Heart right ventricle (tissue), 16 donors: ENCODE data around the gene AGBL4. TPM values are rescaled to one million over a fixed set of nuclear protein-coding genes. Genes with fewer than 3 reads are reported as not detected.

Experiments
- ATAC-seq, 8 donors: fragments of 200-7000 bp; cut with Tn5 transposase; one replicate each; pipeline ENCODE4 v1.9.1; 2020; ENCODE audit warnings: mild to moderate bottlenecking in 8 of 8, moderate library complexity in 8 of 8, moderate number of reproducible peaks in 1 of 8
- DNase-seq, 2 donors: peaks; one replicate each; pipeline ENCODE4 v3.0.0-alpha.2; 2020
- H3K27ac ChIP-seq, 10 donors: fragments of 200-600 bp; sonication (generic) in 2 of 10; one replicate each; pipeline versions ENCODE4 v1.5.0 to v1.8.0; 2020 to 2022; ENCODE audit warnings: mild to moderate bottlenecking in 3 of 10
- H3K27me3 ChIP-seq, 7 donors: fragments of 200-600 bp; one replicate each; pipeline ENCODE4 v1.8.0; 2021 to 2022; ENCODE audit warnings: mild to moderate bottlenecking in 2 of 7
- H3K36me3 ChIP-seq, 9 donors: fragments of 200-600 bp; sonication (generic) in 1 of 9; one replicate each; pipeline versions ENCODE4 v1.5.0 to v1.8.0; 2020 to 2022; ENCODE audit warnings: mild to moderate bottlenecking in 2 of 9
- H3K4me1 ChIP-seq, 9 donors: fragments of 200-600 bp; sonication (generic) in 1 of 9; one replicate each; pipeline versions ENCODE4 v1.5.0 to v1.8.0; 2020 to 2022; ENCODE audit warnings: mild to moderate bottlenecking in 4 of 9
- H3K4me3 ChIP-seq, 10 donors: fragments of 200-600 bp; sonication (generic) in 2 of 10; one replicate each; pipeline versions ENCODE4 v1.5.0 to v1.8.0; 2020 to 2022; ENCODE audit warnings: mild to moderate bottlenecking in 7 of 10, moderate library complexity in 2 of 10
- H3K9me3 ChIP-seq, 11 donors: fragments of 200-600 bp in 10 of 11; sonication (generic) in 2 of 11; one replicate each; pipeline versions ENCODE4 v1.5.0 to v1.8.0; 2013 to 2022; ENCODE audit warnings: mild to moderate bottlenecking in 2 of 11, control low read depth in 1 of 11, moderate library complexity in 1 of 11
- WGBS, 2 donors: extraction: QIAGEN DNeasy Blood & Tissue Kit; methylation state at CpG; one replicate each; pipeline ENCODE4 v1.1.7; 2013; ENCODE audit warnings: inconsistent platforms in 1 of 2; 5-methylcytosine and 5-hydroxymethylcytosine counted together
- intact Hi-C, 10 donors: fragments of 100-400 bp; cut with DNase I; formaldehyde crosslinking; loops; one replicate each; pipeline versions ENCODE4 v1.11.1 to v1.14.2; 2022
- polyA plus RNA-seq, 2 donors: library from polyadenylated mRNA; stranded (reverse); fragments of 200-250 nt; gene quantifications; one replicate each; pipeline ENCODE4 v1.2.3, GENCODE V29; 2013
- total RNA-seq, 10 donors: library from RNA; stranded (reverse); fragmentation: NEBNext Ultra II Directional in 3 of 10; extraction: Animal tissue kit (Norgen Biotek cat#: 25700) in 3 of 10; gene quantifications; one replicate each; pipeline versions ENCODE4 v1.2.1 to v1.2.4, GENCODE V29; 2021 to 2023
- TF ChIP-seq, protein P1 (sequence below), 9 donors: fragments of 200-600 bp; sonication (generic) in 2 of 9; IDR thresholded peaks; one replicate each; pipeline versions ENCODE4 v1.5.0 to v1.8.0; 2021 to 2022; ENCODE audit warnings: antibody characterized with exemption in 9 of 9, mild to moderate bottlenecking in 5 of 9, moderate library complexity in 1 of 9
- donor health status: Arrhythmogenic right ventricular cardiomyopathy.
- donor health status: ischemic (EF 13 %, LVEDD 7.1; RV severe dilation, severe dysfunction).
- donor health status: healthy with polysubstance abuse.
- donor health status: DM: no; HTN: yes; CAD: no.
- donor health status: DM: no; HTN: no; CAD: no.
- donor health status: ischemic (EF 25% LVEDD 6.9; RV normal size, moderate dysfunction).
- donor health status: ischemic (EF 25% LVEDD 5.7; RV mildly dilated, moderate dysfunction).
- donor health status: healthy.
- donor health status: DM: yes; HTN: yes; CAD: no.
- donor health status: Ischemic cardiomyopathy.
- donor health status: ischemic (EF 35%, LVEDD 5.7; RV mildly dilated, moderate dysfunction).
- donor health status: nonischemic (EF 11% LVEDD 7.7; RV severe dilation, severe dysfunction).
- donor health status: DM: yes; HTN: yes; CAD: no.
- donor health status: PGD.
- donor health status: ischemic (EF 29% LVEDD 5.4; RV normal size, mild dysfunction).
- donor health status: nonischemic (EF 23%, LVEDD 6.1; RV moderate dilation, normal function).

The AGBL4 gene
- total and polyA plus RNA-seq, 12 donors, result 0.04 to 0.93 (median 0.46) TPM; not detected in 2

GRCh38 chr1:50047916-50048694 lies 24.4 kb upstream of the AGBL4 start:
- ATAC-seq (peak in 2 of 8 donors; percentile 33 to 37), DNase-seq (peak in 1 of 2 donors; percentile 14)
- peaks cover 0 to 68% (median 51%) of the 10 kb centered on the region in 7 donors for H3K27me3 ChIP-seq
- peaks cover 0 to 8% (median 0%) of the 10 kb centered on the region in 9 donors for H3K4me1 ChIP-seq
- no peaks in the 10 kb centered on the region for H3K36me3 ChIP-seq
- H3K9me3 ChIP-seq, result no peaks in the 10 kb centered on the region
- H3K4me3 ChIP-seq, result peak overlapping the region in 8 of 10 donors; percentile 16 to 45 (median 26)
- H3K27ac ChIP-seq, result no peak overlapping the region
- 2% methylated on average over 61 to 72 of the region's 72 CpGs for WGBS, 2 donors
- TF ChIP-seq, protein P1, sequence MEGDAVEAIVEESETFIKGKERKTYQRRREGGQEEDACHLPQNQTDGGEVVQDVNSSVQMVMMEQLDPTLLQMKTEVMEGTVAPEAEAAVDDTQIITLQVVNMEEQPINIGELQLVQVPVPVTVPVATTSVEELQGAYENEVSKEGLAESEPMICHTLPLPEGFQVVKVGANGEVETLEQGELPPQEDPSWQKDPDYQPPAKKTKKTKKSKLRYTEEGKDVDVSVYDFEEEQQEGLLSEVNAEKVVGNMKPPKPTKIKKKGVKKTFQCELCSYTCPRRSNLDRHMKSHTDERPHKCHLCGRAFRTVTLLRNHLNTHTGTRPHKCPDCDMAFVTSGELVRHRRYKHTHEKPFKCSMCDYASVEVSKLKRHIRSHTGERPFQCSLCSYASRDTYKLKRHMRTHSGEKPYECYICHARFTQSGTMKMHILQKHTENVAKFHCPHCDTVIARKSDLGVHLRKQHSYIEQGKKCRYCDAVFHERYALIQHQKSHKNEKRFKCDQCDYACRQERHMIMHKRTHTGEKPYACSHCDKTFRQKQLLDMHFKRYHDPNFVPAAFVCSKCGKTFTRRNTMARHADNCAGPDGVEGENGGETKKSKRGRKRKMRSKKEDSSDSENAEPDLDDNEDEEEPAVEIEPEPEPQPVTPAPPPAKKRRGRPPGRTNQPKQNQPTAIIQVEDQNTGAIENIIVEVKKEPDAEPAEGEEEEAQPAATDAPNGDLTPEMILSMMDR (IDR thresholded peaks at IDR 0.05), result peak in 4 of 9 donors; percentile 14 to 36 (median 18)
- intact Hi-C loops, result no loop called here

DNA sequence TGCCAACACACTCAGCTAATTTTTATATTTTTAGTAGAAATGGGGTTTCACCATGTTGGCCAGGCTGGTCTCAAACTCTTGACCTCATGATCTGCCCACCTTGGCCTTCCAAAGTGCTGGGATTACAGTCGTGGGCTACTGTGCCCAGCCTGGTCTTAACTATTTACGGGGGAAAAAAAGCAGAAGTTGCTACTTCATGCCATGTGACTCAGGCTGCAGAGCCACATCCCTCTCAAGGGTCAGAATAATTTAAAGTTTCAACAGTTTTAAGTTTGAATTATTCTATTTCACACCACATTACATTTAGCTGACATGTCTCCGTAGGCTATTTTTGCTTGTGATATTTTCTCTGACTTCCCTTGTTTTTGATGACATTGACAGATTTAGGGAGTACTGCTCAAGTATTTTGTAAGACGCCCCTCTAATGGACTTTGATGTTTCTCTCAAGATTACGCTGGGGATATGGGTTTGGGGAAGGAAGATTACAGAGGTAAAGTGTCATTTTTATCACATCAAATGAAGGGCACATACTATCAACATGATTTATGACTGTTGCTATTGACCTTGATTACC lies 14.6 kb upstream of the AGBL4 start:
- intact Hi-C loops, result no loop called here
- Histone ChIP-seq H3K27ac (no peak overlapping the region), H3K4me1 (no peaks in the 10 kb centered on the region), H3K27me3 (peaks cover 0 to 59% (median 17%) of the 10 kb centered on the region in 7 donors), H3K36me3 (no peaks in the 10 kb centered on the region), H3K4me3 (no peak overlapping the region), H3K9me3 (no peaks in the 10 kb centered on the region)
- ATAC-seq (no peak), DNase-seq (no peak)
- WGBS, 2 donors, result 57 to 63% methylated on average over 5 of the region's 5 CpGs
- TF ChIP-seq, protein P1 (IDR thresholded peaks at IDR 0.05), result no peak

- intact Hi-C loops, result no loop called here
- Histone ChIP-seq H3K4me3 (no peak overlapping the region), H3K36me3 (no peaks in the 10 kb centered on the region), H3K4me1 (peaks cover 0 to 7% (median 0%) of the 10 kb centered on the region in 9 donors), H3K27ac (no peak overlapping the region), H3K9me3 (no peaks in the 10 kb centered on the region), H3K27me3 (peaks cover 0 to 33% (median 10%) of the 10 kb centered on the region in 7 donors)
- ATAC-seq, result no peak
- 27 to 32% methylated on average over 1 of the region's 1 CpG for WGBS, 2 donors
- no peak for DNase-seq
- TF ChIP-seq, protein P1 (IDR thresholded peaks at IDR 0.05), result no peak
These were observed 4.0 kb upstream of the AGBL4 start for GRCh38 chr1:50027794-50028193.

GRCh38 chr1:49995734-49996133 lies 28.0 kb downstream of the AGBL4 start:
- TF ChIP-seq, protein P1 (IDR thresholded peaks at IDR 0.05), result no peak
- intact Hi-C loops, result no loop called here
- WGBS, 2 donors, result 13 to 29% methylated on average over 1 of the region's 1 CpG

More at GRCh38 chr1:49995734-49996133, 28.0 kb downstream of the AGBL4 start:
- no peak for DNase-seq
- Histone ChIP-seq H3K27ac (no peak overlapping the region), H3K36me3 (no peaks in the 10 kb centered on the region), H3K27me3 (no peaks in the 10 kb centered on the region), H3K4me3 (no peak overlapping the region), H3K4me1 (no peaks in the 10 kb centered on the region), H3K9me3 (peaks cover 0 to 39% (median 0%) of the 10 kb centered on the region in 11 donors)
- no peak for ATAC-seq
